ENCODE results near the gene SLC35F1.
"Not testable (repeated sequence)": the region's sequence is repeated elsewhere in the genome, so short reads cannot be mapped to it uniquely, and the experiment has no call there.

The SLC35F1 gene

DNA sequence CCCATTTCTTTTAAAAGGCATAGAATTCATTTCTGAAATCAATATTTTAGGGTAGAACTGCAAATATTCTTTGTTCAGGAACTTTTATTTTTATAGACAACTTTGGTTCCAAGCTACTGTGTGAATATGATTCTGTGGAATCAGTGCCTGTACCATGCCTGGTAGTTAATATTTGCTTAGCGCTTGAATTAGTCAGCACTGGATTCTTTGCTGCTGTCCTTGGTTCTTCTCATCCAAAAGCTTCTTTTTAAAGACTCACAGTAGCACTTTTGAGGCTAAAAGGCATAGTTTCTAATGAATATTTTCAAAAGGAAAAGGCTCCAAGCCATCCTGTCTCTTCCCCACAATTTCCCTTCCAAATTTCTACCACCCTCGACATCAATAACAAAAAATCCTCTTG is 109.5 kb downstream of the SLC35F1 start:
- no peak for DNase-seq

DNA sequence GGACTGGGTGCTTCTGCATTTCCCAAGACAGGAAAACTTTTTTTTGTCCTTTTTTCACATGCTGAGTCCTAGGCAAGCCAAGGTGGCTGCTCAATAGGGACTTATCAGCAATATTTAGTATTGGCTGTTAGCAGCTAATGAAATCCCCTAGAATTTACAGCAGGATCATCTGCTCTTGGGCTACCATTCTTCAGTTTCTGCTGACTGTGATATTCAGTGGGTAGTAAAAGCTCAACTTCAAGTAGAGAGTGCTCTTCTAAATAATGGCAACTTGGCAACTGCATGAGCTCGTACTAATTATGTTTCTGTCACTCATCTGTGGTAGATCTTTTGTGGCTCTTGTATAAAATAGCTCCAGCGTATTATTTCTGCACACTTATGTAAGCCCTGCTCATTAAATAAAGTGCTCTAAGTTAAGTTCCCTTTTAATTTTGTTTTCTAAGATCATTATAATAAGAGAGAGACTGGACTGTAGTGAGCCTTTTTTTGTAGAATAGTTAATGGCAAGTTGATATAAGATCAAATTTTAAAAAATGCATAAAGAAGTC is 110.3 kb downstream of the SLC35F1 start:
- no peak for DNase-seq

DNA sequence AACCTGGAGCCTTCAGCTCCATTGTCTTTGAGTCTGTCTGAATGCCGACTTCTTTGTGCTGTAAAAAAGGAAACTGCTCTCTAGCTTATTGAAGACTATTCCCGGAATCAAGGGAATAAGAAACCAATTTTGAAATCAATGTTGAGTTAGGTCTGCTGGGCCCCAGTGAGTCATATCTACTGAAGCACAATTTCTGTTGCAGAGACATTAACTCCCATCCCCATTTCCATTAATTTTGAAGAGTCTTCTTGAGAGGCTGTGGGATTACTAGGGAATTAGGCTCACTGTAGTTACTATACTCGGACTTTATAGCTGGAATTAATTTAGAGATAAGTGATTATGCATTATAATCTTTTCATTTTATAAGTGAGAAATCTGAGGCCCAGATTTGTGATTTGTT is 116.7 kb downstream of the SLC35F1 start:
- DNase-seq = no peak

DNA sequence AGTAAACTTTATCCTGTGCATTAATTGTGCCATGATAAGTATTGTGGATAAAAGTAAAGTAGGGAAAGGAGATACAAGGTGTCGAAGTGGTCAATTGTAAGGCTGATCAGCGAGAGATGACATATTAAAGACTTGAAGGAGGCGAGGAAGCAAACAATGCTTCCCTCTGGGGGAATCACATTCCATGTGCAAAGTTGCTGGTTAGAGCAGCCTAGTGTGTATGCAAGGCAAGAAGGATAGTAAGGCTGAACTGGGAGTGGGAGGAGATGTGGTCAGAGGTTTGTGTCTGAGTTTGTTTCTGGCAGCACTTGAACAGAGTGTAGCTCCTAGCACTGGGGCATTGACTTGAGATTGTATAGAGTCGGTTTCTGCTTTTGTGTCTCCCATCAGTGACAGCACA is 122.9 kb downstream of the SLC35F1 start:
- no peak for DNase-seq

DNA sequence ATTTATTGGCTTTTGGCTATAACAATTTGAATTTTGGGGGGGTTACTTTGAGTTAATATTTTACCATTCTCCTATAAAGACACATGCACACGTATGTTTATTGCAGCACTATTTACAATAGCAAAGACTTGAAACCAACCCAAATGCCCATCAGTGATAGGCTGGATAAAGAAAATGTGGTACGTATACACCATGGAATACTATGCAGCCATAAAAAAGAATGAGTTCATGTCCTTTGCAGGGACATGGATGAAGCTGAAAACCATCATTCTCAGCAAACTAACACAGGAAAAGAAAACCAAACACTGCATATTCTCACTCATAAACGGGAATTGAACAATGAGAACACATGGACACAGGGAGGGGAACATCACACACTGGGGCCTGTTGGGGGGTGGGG is 130.4 kb downstream of the SLC35F1 start:
- not testable (repeated sequence) for DNase-seq

DNA sequence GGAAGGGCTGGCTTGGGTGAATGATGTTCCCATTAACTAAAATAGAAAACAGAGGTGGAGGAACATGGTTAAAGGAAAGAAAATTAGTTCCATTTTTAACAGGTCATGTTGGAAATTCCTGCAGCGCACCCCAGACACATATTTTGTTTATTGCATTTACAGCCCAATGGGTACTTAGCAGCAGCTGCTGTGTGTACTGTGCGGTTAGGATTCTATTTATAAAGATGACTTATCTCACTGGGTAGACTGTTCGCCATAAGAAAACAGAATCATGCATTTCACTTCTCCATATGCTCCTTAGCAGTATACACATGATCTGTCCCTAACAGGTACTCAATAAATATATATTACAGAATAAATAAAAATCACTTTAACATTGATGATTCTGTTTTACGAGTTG is 135.8 kb downstream of the SLC35F1 start:
- DNase-seq = no peak

DNA sequence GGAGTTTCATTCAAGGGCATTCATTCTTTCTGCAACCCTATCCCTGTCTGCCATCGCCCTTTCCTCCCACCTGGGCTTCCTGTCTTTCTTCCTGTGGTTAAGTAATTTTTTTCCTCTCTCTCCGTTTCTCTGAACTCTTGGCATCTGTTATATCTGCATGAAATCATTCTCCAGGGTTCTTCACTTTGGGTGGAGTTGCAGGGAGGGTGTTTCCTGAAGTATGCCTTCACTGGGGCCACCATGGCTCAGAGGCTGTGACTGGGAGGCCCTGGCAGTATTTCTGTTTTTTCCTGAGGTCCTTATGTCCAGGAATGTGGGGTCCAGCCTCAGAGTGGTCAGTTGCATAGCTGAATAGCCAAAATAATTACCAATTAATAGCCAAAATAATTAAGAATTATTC is 137.2 kb downstream of the SLC35F1 start:
- DNase-seq = no peak

DNA sequence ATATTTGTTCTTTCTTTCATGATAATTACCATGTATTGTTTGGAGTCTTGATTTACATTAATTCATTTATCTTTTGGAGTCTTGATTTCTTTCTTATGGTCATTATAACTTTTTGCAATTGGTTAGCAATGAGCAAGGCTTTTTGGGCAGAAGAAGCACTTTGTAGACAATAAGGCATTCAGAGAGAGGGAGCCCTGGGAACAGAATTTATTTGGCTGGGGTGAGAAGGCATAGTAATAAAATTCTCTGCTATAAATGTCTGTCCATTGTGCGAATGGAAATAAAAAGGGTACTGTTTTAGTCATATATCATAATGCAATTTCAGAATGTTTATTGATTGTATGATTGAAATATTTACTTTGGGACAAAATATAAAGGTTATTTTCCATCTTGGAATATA is 147.0 kb downstream of the SLC35F1 start:
- DNase-seq = no peak

DNA sequence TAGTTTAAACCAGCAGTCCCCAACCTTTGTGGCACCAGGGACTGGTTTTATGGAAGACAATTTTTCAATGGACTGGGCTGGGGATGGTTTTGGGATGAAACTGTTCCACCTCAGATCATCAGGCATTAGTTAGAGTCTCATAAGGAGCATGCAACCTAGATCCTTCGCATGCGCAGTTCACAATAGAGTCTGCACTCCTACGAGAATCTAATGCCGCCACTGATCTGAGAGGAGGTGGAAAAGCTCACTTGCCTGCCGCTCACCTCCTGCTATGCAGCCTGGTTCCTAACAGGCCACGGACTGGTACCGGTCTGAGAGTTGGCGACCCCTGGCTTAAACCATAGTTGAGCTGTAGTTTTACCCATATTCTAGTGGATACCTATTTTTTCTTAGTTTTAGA is 154.6 kb downstream of the SLC35F1 start:
- DNase-seq = no peak

DNA sequence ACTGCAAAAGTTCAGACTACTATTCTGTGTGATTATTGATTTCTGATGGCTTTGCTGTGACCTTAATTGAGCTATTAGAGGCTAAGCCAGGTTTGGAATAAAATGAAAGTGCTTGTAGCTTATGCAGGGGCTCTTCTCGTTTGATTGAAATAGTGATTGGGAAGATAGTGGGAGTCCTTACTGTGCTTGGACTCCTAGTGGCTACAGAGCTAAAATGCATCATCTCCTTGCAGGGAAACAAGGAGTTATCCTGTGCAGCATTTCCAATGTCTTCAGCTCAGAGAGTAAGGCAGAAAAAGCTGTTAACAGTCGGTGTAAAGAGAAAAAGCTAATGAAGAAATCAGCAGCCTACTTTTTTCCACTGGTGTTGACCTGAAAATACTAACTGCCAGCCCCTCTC is 173.5 kb downstream of the SLC35F1 start:
- DNase-seq = no peak

DNA sequence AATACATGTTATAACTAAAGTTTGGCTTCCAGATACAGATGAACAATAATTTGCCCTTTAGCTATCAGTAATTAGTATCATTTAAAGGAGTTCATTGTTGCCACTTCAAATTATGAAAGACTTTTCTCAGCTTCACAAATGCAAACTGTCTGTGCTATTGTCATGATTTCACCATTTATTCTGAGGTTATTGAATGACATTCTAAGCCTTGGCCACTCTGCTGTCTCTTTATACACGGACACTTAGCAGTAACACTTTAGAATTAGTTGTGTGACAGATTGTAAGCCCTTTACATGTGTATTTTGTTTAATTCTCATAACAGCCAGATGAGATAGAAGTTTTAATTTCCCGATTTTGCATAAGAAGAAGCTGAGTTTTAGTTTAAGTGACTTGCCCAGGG is 176.6 kb downstream of the SLC35F1 start:
- no peak for DNase-seq

DNA sequence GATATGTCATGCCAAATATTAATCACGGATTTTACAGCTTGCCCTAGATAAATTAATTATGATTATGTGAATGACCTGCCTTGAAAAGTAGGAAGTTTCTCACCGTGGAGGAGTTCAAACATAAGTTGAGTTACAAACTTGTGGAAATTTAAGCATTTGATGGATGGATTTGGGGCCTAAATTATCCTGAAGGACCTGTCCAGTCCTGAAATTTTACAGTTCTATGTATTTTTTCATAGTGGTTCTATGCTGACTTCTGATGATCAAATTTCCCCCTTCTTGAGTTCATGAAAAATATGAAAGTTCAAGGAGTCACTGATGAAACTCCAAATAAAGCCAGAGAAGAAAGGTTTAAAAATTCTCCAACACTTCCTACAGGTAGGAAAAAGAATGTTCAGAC is 178.6 kb downstream of the SLC35F1 start:
- DNase-seq = no peak

DNA sequence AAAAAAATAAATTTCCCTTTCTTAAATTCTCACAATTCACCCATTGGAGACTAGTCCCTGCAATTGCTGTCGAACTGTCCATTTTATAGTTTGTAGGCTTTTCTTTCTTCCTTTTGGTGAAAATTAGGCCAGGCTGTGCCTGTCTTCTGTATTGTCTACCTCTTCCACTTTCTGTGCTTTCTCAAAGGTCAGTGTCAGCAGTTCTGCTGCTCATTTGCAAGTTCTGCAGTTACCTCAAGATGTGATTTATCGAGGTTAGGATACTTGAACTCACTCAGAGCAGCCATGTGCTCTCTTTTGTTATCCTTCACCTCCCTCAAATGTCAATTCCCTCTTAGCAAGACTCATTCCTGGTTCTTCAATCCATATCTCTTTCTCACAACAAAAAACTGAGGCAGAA is 179.1 kb downstream of the SLC35F1 start:
- DNase-seq = no peak

DNA sequence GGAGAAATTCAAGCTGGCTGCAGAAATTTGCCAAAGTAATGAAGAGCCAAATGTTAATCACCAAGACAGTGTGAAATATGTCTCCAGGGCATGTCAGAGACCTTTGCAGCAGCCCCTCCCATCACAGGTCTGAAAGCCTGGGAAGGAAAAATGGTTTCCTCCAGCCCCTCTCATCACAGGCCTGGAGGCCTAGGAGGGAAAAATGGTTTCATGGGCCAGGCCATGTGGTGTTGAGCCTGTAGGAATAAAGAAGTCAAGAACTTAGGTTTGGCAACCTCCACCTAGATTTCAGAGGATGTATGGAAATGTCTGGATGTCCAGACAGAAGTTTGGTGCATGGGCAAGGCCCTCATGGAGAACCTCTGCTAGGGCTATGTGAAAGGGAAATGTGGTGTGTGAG is 185.0 kb downstream of the SLC35F1 start:
- DNase-seq = no peak

DNA sequence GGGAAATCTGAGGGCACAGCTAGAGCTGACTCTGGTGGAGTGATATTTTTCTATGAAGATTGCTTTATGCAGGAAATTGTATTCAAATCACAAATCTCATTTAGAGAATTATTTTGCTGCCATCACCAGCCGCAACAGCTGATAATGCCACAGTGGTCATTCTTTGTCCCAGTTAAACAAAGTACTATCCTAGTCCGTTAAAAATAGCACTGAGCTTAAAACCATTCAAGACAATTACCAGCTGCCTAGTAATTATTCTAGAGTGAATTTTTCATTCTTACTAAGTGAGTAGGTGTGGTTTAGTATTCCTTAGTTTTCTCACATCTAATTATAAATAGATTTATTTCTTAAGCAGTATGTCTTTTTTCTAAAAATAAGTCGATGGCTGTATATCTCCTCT is 190.5 kb downstream of the SLC35F1 start:
- no peak for DNase-seq

DNA sequence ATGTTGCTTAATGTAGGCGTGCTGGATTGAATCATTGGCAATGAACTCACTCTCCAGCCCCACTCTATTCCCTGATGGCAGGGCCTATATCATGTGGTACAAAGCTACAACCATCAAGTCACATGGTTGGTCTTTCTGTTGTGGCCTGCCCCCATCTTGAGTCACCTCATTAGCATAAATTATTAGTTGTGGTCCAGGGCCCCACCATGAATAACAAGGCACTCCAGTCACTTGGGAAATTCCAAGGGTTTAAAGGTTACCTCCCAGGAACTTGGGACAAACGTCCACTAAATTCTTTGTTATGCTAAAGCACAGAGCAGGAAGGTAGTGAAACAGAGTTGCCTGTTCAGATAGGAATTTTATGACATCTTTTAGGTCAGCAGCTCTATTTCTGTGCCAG is 193.7 kb downstream of the SLC35F1 start:
- DNase-seq = no peak

DNA sequence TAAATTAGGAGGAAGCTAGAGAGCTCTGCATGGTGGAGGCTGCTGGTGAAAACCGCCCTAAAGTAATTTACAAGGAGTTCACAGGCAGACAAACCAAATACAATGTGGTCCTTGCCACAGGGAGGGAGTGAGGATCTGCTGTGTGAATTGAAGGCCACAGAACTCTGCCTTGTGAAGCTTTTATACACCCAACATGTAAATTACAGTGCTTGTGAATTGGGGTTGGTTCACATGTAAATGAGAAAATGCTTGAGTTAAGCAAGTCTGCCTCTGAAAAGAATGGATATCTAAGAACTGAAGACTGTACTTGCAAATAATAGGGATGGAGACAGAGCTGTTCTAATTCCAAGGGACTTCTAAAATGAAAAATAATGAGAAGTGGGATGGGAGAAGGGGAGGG is 194.2 kb downstream of the SLC35F1 start:
- DNase-seq = no peak

DNA sequence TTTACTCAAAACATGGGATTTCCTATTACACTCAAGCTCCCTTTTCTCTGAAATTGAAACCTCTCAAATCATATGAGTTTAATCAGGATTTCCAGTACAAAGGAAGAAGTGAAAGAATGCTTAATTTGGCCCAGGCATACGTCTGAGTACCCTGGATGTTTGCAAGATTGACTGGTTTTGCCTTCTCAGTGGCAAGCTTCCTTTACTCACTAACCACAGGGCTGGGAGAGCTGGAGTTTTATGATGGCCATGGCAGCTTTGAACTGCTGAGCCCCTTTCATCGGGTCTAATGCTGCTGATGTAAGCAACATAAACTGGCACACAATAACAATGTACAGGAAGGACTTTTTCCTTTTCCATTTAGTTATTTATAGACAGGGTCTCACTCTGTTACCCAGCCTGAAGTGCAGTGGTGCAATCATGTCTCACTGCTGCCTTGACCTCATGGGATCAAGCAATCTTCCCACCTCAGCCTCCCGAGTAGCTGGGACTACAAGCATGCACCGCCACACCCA is 194.8 kb downstream of the SLC35F1 start:
- DNase-seq = no peak

DNA sequence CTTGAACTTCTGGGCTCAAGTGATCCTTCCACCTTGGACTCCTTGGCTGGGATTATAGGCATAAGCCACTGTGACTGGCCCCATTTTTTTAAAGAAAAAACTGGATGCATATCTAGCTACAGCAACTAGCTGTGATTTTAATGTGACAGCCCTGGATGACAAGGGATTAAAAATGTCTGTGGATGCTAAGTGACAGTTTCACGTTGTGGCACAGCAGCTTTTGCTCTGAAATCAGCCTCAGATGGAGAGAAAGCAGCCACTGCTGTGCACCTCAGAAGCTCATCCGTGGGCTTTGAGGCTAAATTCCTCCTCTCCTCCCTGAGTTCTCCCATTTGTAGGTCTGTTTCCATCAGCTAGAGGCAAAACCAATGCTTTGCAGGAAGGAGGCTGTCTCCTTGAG is 195.3 kb downstream of the SLC35F1 start:
- no peak for DNase-seq

DNA sequence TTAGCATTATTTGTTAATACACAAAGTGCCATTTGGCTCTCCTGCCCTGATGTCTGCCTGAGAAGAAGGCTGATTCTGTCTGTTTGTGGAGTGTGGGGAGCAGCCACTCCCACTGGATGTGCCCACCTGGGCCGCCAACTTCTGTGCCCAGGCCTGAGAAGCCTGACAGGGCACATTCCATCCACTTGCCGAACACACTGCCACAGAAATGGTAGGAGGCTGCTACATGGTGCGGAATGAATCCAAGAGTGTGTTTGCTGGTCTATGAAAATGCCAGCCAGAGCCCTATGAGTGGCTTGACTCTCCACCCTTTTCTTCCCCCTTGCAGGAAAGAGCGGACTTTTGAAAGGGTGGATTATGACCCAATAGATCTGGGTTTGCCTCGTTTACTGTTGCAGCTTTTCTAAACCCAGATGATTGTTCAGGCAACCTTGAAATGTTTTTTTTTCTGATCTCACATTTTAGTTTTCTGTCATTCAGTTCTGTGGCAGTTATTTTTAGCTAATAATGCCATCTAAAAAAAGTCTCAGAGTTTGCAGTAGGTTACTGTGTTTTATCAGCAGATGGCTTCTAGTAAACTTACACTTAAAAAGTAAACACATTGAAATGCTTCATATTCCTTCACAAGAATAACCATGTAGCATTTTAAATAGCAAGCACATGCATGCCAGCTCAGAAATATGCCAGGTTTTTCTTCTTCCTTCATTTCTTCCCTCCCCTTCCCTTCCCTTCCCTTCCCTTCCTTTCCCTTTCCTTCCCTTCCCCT is 196.5 kb downstream of the SLC35F1 start:
- no peak for DNase-seq

DNA sequence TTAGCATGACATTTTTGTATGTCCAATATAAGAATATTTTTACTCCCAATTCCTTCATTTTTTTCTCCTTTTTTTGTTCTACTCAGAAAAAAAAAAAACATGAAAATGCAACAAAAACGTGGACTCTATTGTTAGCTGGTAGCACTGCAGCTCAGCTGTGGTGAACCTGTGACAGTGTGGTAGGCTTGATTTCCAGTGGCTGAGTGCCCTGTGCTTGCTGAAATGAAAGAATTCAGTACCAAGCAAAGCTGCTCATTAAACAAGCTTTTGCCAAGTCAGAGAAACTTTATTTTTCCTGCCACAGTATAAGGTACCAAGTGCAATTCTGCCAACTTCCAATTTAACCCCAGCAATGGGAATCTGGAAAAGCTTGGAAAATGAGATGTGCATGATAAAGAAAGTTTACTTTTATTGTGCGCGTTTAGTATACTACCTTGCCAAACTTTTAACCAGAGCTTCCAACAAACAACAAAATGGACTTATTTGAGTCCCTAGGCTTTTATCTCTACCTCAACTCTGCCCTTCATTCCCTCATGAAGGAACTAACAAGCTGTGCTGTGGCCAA is 215.2 kb downstream of the SLC35F1 start:
- DNase-seq = no peak

DNA sequence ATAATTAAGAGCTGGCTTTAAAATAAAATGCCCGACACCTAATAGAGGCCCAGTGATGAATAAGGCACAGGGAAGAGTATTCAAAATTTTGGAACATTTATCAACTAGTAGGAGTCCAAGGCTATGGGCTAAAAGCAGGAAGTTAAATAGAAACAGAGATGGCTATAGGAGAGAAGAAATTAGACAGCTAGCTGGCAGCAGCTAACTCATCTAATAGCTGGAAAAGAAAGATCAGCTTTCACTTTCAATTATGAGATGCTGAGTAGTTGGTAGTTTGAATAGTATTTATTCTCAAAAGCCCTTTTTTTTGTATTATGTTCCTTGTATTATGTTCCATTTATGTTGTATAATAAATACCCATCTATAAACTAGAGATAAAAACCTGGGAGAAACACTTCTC is 215.7 kb downstream of the SLC35F1 start:
- DNase-seq = no peak

DNA sequence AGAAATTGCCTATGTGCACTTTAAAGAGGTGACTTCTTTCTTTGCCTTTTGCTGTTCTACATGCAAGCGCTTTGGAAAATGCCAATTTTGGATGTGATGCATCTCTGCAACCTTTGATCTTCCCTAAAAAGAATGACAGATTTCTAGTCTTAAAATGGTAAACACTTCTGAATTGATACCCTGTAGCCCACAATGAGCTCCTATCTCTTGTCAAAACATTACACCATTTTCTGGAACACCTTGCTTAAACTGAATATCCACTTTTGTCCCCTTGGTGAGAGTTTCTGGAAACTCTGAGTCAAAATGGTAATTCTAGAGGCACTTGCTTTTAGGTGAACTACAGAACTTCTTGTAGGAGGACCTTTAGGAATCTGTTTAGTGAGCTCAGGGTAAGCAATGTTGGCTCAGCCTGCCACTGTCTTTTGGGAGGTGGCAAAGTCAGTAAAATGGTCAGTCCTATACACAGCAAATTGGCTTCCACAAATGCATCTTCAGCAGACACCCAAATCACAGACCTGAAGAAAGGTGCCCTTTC is 216.5 kb downstream of the SLC35F1 start:
- no peak for DNase-seq

DNA sequence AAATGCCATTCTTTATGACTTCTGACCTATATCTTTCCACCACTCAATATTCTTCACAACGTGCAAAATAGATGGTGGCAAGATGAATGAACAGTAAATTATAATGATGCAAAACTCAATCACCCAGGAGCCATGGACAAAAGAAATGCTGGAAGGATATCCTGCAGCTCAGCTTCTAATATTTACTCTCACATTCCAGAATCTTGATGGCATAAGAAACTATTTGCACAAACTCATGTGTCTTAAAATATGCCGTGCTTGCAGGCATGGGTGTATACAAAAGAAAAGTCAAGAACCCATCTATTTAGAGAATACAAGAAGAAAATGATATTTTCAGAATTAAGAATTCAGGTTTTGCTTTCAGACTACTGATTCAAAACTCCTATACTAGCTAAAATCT is 217.8 kb downstream of the SLC35F1 start:
- no peak for DNase-seq
